ENCODE results near the gene CDON. TPM values are rescaled to one million over a fixed set of nuclear protein-coding genes. Genes with fewer than 3 reads are reported as not detected.

CDON gene
- total and polyA plus RNA-seq, 9 donors = 15.0 to 211 (median 124) TPM

DNA sequence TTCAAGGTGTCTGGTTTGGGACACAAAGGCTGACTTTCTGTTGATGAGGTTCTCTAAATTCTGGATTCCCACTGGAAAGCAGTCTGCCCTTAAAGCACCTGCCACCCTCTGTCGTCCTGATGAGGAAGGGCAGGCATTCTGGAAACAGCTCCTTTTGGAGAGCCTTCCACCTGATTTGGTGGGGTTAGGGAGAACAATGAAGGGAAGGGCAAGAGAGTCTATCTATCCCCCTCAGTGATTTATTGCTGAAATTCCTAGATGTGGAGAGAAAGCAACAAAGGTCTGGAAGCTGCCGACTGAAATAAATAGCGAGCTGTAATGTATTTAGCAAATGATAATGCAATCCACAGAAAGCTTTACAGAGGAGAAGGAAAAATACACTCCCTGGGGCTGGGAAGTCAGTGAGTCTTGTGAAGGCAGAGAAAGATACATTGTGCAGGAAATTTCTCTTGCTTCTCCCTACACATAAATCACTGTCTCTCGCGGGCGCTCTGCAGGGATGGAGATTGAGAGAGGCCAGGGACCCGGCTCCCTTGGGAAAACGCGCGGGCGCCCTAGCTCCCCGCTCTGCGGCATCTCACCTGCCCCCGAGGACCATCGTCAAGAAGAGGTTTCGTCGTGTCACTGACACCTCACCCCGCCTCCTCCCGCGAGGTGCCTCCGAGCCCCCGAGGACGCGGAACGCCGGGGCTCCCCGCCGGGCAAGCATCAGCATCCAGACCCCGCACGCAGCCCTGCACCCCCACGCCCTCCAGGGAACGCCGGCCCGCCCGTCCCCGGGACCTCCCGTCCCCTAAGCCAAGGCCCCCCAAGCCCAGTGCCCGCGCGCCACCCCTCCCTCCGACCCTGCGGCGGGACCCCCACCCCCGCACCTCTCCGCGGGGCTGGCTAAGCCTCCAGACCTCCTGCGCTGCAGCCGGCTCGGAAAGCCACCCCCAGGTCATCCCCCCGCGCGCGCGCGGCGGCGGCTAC lies 673 bp downstream of the CDON start:
- no peaks in the 10 kb centered on the region for H3K27me3 ChIP-seq
- no peaks in the 10 kb centered on the region for H3K9me3 ChIP-seq
- peak overlapping the region; percentile 66 to 85 for H3K27ac ChIP-seq
- peaks cover 2% of the 10 kb centered on the region for H3K4me1 ChIP-seq (ENCODE audit: insufficient read depth)
- H3K36me3 ChIP-seq = no peaks in the 10 kb centered on the region
- H3K4me3 ChIP-seq = peak overlapping the region; percentile 93
- WGBS, 3 donors = 0 to 1% (median 0%) methylated on average over 36 to 57 of the region's 57 CpGs
- intact Hi-C loops (cut with DNase I) = no loop called here
- TF ChIP-seq, protein P1, sequence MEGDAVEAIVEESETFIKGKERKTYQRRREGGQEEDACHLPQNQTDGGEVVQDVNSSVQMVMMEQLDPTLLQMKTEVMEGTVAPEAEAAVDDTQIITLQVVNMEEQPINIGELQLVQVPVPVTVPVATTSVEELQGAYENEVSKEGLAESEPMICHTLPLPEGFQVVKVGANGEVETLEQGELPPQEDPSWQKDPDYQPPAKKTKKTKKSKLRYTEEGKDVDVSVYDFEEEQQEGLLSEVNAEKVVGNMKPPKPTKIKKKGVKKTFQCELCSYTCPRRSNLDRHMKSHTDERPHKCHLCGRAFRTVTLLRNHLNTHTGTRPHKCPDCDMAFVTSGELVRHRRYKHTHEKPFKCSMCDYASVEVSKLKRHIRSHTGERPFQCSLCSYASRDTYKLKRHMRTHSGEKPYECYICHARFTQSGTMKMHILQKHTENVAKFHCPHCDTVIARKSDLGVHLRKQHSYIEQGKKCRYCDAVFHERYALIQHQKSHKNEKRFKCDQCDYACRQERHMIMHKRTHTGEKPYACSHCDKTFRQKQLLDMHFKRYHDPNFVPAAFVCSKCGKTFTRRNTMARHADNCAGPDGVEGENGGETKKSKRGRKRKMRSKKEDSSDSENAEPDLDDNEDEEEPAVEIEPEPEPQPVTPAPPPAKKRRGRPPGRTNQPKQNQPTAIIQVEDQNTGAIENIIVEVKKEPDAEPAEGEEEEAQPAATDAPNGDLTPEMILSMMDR (IDR thresholded peaks at IDR 0.05) = peak; percentile 48 to 74 (median 73)
- TF ChIP-seq EP300 (IDR thresholded peaks at IDR 0.05) = no peak
- DNase-seq = peak in 4 of 5 donors; percentile 47 to 77 (median 59)

DNA sequence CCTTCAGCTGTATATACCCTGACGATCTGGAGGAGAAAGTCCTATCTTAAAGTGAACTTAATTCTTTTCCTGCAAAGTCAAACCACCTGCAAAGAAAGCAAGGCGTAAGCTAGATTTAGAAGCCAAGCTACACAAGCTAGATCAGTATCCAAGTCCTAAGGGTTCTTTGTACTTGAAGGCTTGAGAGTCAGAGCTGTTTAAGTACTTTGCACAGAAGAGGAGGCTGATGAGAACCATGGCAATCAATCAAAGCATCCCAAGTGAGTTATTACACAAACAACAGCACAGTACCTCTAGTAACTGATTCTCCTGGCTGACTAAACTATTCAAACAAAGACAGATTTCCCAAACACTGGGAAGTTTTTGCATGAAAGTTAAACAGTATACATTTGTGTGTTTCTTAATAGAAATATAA lies 1.9 kb downstream of the CDON start:
- intact Hi-C loops (cut with DNase I) = no loop called here
- DNase-seq = no peak
- Histone ChIP-seq H3K27me3 (no peaks in the 10 kb centered on the region), H3K27ac (peak overlapping the region in 1 of 2 donors; percentile 35), H3K4me1 (ENCODE audit: insufficient read depth) (peaks cover 4% of the 10 kb centered on the region), H3K4me3 (peak overlapping the region; percentile 93), H3K36me3 (no peaks in the 10 kb centered on the region), H3K9me3 (no peaks in the 10 kb centered on the region)
- 25 to 41% (median 30%) methylated on average over 2 of the region's 2 CpGs for WGBS, 3 donors
- TF ChIP-seq EP300 (IDR thresholded peaks at IDR 0.05) (no peak), POLR2A (IDR thresholded peaks at IDR 0.05) (no peak)
- TF ChIP-seq, protein P1 (IDR thresholded peaks at IDR 0.05) = no peak

DNA sequence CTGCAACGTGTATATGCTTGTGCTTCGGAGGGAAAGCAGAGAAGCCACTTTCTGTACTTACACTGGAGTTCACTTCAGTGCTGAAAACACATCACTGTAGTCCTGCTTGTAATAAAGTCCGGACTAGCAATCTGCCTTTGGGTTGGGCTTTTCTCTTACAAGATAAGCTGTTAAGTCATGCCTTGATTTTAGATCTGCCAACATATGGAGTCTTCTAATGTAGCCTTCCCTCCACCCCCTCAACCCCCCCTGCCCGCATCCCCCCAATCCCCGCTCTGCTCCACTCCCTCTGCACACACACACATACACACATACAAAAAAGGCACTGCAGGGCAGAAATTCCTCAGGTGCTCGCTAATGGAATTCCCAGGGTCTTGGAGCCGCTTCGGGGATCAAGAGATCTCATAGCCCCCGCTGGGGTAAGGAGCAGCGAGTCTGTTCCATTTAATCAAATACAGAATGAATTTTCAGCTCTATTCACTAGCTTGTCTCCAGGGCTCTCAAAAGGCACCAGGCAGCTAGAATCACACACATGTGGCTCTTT lies 3.4 kb downstream of the CDON start:
- Histone ChIP-seq H3K27ac (peak overlapping the region in 1 of 2 donors; percentile 30), H3K4me1 (ENCODE audit: insufficient read depth) (peaks cover 4% of the 10 kb centered on the region), H3K9me3 (no peaks in the 10 kb centered on the region), H3K4me3 (peak overlapping the region; percentile 21), H3K27me3 (no peaks in the 10 kb centered on the region), H3K36me3 (no peaks in the 10 kb centered on the region)
- intact Hi-C loops (cut with DNase I) = loop anchor here in 2 of 4 donors (10.0 kb wide), 2 partner anchors 65 to 115 kb away; partner anchors contain the start of gene VSIG10L2 (in 2 of the 2)
- 11 to 23% (median 13%) methylated on average over 10 of the region's 10 CpGs for WGBS, 3 donors
- no peak for TF ChIP-seq EP300 (IDR thresholded peaks at IDR 0.05)
- TF ChIP-seq POLR2A (IDR thresholded peaks at IDR 0.05) = no peak
- TF ChIP-seq, protein P1 (IDR thresholded peaks at IDR 0.05) = no peak
- no peak for DNase-seq

DNA sequence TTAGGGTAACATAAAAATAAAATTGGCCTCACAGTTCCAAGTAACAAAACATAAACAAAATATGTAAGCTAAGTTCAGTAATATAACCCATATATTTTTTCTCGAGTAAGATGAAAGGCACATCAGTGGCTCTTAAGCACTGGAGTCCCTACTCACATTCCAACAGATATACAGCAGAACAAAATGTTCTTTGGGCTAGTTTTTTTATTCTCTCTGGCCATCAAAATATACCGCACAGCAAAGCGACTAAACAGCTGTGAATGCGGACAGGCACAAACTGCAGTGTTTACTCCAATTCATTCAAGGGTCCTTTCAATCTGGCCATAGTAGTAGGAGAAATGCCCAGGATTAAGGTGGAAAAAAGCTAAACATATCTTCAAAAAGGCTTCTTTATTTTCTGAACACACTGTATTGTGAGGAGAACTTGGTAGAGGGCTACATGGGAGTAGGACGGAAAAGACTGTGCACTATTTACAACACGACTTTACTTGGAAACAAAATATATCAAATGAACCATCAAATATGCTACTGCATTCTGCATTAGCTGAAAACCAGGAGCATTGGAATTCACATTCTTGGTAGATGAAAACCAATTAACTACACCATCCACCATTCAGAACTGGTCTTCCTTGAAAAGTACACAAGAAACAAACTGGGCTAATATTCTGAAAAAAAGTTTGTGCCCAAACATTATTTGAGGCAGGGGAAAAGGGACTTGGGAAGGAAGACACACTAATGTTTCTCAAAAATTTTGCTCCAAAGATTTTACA lies 4.4 kb downstream of the CDON start:
- no peak for DNase-seq
- no peak for TF ChIP-seq POLR2A (IDR thresholded peaks at IDR 0.05)
- TF ChIP-seq, protein P1 (IDR thresholded peaks at IDR 0.05) = no peak
- H3K9me3 ChIP-seq = no peaks in the 10 kb centered on the region
- peaks cover 4% of the 10 kb centered on the region for H3K4me1 ChIP-seq (ENCODE audit: insufficient read depth)
- no peaks in the 10 kb centered on the region for H3K36me3 ChIP-seq
- 15 to 31% (median 26%) methylated on average over 6 of the region's 6 CpGs for WGBS, 3 donors
- intact Hi-C loops (cut with DNase I) = loop anchor here in 2 of 4 donors (10.0 kb wide), 2 partner anchors 63 to 113 kb away; partner anchors contain the start of gene VSIG10L2 (in 2 of the 2)
- H3K27ac ChIP-seq = peak overlapping the region in 1 of 2 donors; percentile 4
- no peaks in the 10 kb centered on the region for H3K27me3 ChIP-seq
- H3K4me3 ChIP-seq = no peak overlapping the region
